AG09319 (cell line): ENCODE measurements around the gene BTBD9.
"Not testable (repeated sequence)": the region's sequence is repeated elsewhere in the genome, so short reads cannot be mapped to it uniquely, and the experiment has no call there.

Source experiments
- DNase-seq: peaks from one replicate; pipeline ENCODE4 v3.0.0-alpha.2; 2010; ENCODE audit warnings: low read depth; ENCODE audit errors: extremely low read depth
- TF ChIP-seq, protein P1 (sequence below): IDR thresholded peaks from 2 replicates; pipeline ENCODE4 v1.5.1; 2011; ENCODE audit warnings: low read depth, mild to moderate bottlenecking, inconsistent platforms, low read length, moderate library complexity

Gene BTBD9

DNA sequence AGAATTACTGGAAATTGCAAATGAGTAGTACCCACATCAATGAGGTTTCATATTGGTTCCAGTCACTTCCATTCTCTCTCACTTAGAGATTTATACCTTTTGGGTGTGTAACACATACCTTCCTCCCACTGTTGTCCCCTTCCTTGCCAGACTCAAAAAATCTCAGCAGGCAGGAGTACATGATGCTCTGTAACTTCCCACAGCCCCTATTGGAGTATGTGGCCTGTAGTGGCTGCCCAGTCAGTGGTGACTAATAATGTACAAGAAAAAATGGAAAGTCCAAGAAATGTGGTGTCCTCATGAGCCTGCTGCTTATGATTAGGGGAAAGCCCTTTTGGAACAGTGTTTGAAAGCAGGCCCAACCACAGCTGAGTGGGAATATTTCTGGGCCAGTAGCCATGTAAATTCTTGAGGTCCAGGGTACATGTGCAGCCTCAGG, 508.2 kb downstream of the BTBD9 start:
- peak; percentile 86 for DNase-seq
- TF ChIP-seq, protein P1, sequence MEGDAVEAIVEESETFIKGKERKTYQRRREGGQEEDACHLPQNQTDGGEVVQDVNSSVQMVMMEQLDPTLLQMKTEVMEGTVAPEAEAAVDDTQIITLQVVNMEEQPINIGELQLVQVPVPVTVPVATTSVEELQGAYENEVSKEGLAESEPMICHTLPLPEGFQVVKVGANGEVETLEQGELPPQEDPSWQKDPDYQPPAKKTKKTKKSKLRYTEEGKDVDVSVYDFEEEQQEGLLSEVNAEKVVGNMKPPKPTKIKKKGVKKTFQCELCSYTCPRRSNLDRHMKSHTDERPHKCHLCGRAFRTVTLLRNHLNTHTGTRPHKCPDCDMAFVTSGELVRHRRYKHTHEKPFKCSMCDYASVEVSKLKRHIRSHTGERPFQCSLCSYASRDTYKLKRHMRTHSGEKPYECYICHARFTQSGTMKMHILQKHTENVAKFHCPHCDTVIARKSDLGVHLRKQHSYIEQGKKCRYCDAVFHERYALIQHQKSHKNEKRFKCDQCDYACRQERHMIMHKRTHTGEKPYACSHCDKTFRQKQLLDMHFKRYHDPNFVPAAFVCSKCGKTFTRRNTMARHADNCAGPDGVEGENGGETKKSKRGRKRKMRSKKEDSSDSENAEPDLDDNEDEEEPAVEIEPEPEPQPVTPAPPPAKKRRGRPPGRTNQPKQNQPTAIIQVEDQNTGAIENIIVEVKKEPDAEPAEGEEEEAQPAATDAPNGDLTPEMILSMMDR, result no peak

DNA sequence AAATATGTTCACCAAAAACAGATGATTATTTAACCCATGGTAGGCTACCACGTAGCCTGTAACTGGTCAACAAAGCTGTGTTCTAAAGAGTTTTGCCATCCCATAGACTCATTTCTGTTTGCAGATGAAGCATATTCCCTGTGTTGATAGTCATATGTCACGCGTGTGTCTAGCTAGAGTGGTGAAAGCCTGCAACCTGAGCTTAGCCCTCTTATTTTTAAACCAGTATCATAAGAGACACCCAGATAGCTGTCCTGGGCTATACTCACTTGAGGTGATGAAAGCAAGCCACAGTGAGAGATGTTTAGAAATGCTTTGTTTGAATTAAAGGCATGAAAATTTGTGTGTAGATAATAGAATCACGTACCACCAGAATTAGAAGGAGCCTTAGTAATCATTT, 512.4 kb downstream of the BTBD9 start:
- DNase-seq, result no peak
- TF ChIP-seq, protein P1, result no peak

DNA sequence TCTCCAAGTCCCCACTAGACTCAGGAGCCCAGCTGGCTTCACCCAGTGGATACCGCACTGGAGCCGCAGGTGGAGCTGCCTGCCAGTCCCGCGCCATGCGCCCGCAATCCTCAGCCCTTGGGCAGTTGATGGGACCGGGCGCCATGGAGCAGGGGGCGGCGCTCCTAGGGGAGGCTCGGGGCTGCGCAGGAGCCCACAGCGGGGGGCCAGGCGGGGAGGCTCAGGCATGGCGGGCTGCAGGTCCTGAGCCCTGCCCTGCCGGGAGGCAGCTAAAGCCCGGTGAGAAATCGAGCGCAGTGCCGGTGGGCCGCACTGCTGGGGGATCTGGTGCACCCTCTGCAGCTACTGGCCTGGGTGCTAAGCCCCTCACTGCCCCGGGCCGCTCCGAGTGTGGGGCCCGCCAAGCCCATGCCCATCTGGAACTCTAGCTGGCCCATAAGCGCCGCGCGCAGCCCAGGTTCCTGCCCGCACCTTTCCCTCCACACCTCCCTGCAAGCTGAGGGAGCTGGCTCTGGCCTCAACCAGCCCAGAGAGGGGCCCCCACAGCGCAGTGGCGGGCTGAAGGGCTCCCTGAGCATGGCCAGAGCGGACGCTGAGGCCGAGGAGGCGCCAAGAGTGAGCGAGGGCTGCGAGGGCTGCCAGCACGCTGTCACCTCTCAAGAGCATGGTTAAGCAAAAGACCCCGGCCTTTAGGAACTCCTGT, 515.4 kb downstream of the BTBD9 start:
- not testable (repeated sequence) for DNase-seq

DNA sequence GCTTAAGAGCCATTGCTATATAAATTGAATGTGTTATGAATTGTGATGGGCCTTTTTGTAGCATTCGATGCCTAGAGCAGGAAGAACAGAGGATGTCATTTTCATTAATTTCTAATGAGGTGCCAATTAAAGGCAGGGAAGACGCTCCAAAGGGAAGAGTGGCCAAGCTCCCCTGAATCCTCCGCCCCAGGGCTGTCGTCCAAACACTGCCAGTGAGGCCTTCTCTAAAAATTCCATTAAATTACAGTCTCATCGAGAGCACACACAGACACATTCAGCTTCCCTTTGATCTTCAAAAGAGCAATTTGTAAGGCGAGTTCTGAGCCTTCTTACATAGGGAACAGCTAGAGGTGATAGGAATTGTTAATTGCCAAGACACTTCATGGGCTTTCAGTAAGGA, 520.2 kb downstream of the BTBD9 start:
- TF ChIP-seq, protein P1, result no peak
- no peak for DNase-seq

DNA sequence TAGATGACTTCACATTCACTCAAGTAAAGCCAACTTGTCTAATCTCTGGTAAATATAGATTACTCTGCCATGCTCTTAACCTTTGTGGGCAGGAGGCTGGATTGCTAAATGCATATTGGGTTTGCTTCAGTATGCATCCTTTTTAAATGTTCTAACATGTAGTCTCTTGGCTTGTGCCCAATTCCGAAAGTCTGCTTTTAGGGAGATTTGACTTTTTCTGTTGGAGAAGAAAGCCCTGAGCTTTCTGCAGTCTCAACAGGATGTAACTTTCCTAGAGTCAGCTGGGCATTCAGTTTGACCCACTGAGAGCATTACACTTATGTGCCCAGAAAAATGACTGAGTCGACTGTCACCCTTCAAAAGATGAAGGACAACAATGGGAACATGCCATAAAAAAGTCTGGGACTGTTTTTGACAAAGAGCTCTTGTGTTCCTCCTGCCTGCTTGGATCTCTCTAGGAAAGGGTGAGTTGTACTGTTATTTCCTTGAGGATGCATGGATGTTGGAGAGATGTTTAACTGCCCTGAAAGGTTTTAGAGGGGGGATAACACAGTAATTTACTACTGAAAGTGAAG, 520.9 kb downstream of the BTBD9 start:
- no peak for DNase-seq
- TF ChIP-seq, protein P1, result no peak
